ENCODE results near the gene ZNF281.

The ZNF281 gene

DNA sequence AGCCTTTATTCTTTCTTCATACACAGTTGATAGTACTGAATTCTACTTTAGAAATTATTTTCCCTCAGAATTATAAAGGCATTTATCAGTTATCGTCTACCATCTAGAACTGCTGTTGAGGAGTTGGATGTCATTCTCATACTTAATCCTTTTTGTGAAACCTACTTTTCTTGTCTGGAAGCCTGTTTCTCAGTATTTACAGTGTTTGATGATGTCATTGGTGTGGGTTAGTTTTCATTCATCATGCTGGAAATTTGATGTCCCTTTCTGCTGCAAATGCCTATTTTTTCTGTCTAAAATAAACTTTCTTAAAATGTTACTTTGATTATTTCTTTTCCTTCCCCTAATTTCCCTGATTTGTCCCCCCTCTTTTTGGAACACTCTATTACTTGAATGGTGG, 22.8 kb upstream of the ZNF281 start:
- H3K4me3 ChIP-seq (ENCODE audit: low read length): no peak overlapping the region
- TF ChIP-seq, protein P1, sequence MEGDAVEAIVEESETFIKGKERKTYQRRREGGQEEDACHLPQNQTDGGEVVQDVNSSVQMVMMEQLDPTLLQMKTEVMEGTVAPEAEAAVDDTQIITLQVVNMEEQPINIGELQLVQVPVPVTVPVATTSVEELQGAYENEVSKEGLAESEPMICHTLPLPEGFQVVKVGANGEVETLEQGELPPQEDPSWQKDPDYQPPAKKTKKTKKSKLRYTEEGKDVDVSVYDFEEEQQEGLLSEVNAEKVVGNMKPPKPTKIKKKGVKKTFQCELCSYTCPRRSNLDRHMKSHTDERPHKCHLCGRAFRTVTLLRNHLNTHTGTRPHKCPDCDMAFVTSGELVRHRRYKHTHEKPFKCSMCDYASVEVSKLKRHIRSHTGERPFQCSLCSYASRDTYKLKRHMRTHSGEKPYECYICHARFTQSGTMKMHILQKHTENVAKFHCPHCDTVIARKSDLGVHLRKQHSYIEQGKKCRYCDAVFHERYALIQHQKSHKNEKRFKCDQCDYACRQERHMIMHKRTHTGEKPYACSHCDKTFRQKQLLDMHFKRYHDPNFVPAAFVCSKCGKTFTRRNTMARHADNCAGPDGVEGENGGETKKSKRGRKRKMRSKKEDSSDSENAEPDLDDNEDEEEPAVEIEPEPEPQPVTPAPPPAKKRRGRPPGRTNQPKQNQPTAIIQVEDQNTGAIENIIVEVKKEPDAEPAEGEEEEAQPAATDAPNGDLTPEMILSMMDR (IDR thresholded peaks at IDR 0.05; ENCODE audit: insufficient read depth, low read depth, low read length, missing control alignments): no peak
- no peak for DNase-seq (ENCODE audit: low read depth)

GRCh38 chr1:200429221-200429751, 19.4 kb upstream of the ZNF281 start:
- no peak overlapping the region for H3K4me3 ChIP-seq (ENCODE audit: low read length)
- TF ChIP-seq, protein P1 (IDR thresholded peaks at IDR 0.05; ENCODE audit: insufficient read depth, low read depth, low read length, missing control alignments): no peak
- no peak for DNase-seq (ENCODE audit: low read depth)

DNA sequence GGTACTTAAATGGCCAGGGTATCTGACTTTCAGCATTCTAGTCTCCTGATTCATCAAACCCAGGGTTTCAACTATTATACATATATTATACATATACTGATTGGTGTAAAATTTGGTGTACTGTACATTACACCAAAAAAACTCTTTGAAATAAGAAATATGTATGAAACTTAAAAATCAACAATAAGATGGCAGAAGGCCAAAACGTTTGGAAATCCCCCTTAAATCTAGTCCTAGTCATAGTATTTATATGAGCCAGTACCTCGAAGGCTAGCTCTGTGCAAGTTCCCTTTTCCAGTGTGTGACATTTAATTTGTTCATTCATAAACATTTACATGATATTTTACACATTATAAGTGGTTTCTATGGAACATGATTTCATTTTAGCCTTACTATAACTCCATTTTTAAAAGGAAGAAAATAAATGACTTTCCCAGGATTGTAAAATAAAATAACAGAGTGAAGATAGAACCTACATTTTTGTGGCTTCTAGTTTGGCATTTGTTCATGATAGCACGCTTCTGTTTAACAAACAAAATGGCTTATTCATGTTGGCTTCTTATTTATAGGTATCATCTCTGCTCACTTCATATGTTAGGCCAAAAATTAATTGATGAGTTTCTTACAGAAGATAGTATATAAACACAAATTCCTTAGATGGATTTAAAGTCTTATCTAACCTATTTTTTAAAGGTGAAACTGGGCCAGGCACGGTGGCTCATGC, 18.8 kb upstream of the ZNF281 start:
- DNase-seq (ENCODE audit: low read depth): no peak
- no peak overlapping the region for H3K4me3 ChIP-seq (ENCODE audit: low read length)
- TF ChIP-seq, protein P1 (IDR thresholded peaks at IDR 0.05; ENCODE audit: insufficient read depth, low read depth, low read length, missing control alignments): no peak

DNA sequence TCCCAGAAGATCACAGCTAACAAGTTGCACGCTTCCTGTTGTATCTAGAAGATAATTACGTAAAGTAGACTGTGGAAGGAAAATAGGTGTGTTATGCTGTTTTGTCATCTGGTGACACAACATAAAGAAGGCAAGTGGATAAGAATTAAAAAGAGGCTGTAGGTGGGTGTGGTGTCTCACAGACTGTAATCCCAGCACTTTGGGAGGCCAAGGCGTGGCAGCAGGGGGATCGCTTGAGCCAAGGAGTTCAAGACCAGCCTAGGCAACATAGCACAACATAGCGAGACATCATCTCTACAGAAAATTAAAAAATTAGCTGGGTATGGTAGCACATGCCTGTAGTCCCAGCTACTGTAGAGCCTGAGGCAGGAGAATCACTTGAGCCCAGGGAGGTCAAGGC, 17.9 kb upstream of the ZNF281 start:
- peak; percentile 21 for DNase-seq (ENCODE audit: low read depth)
- TF ChIP-seq, protein P1 (IDR thresholded peaks at IDR 0.05; ENCODE audit: insufficient read depth, low read depth, low read length, missing control alignments): no peak
- H3K4me3 ChIP-seq (ENCODE audit: low read length): no peak overlapping the region

GRCh38 chr1:200426196-200426595, 16.4 kb upstream of the ZNF281 start:
- no peak overlapping the region for H3K4me3 ChIP-seq (ENCODE audit: low read length)
- no peak for DNase-seq (ENCODE audit: low read depth)
- TF ChIP-seq, protein P1 (IDR thresholded peaks at IDR 0.05; ENCODE audit: insufficient read depth, low read depth, low read length, missing control alignments): no peak

DNA sequence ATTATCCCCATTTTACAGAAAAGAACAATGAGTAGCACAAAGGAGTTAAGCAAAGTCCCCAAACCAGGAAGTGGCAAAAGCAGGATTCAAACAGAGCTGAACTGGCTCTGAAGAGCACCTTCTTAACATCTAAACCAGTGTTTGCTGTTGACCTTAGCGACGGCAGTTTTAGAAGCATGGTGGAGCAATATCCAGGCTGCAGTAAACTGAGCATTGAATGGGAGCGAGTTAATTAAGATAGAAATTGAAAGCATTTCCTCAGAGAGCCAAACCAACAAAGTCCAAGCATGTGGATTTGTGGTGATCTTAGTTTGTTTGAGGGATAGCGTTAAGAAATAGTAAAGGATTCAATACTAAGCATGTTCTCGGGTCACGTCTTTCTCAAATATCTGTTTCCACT, 13.4 kb upstream of the ZNF281 start:
- no peak for DNase-seq (ENCODE audit: low read depth)
- TF ChIP-seq, protein P1 (IDR thresholded peaks at IDR 0.05; ENCODE audit: insufficient read depth, low read depth, low read length, missing control alignments): no peak
- no peak overlapping the region for H3K4me3 ChIP-seq (ENCODE audit: low read length)

DNA sequence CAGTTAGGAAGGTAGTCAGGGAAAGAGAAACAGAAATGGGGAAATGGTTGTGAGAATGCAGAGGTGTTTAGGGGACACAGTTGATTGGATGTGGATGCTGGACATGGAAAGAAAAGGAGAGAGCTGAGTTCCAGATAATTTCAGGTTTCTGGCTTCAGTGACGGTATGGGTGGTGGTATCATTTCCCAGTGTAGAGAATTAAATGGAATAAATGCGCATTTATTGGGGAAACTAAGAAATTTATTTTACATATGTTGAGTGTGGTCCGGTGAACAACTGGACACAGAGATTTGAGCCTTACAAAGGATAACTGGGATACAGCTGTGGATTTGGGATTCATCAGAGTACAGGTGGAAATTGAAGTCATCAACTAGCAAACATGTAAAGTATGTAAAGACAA, 12.4 kb upstream of the ZNF281 start:
- DNase-seq (ENCODE audit: low read depth): no peak
- H3K4me3 ChIP-seq (ENCODE audit: low read length): no peak overlapping the region
- TF ChIP-seq, protein P1 (IDR thresholded peaks at IDR 0.05; ENCODE audit: insufficient read depth, low read depth, low read length, missing control alignments): no peak

Data from epithelial cell of esophagus (primary cell).